Testis (tissue), 3 donors: ENCODE results near the gene ADGRG3. TPM values are rescaled to one million over a fixed set of nuclear protein-coding genes. Genes with fewer than 3 reads are reported as not detected.

Source experiments
- DNase-seq: peaks from one replicate; pipeline ENCODE4 v3.0.0-alpha.2; 2019
- H3K27ac ChIP-seq, 2 donors: fragments of 200-600 bp; sonication (generic); one replicate each; pipeline ENCODE4 v1.5.1; 2019
- H3K27me3 ChIP-seq: fragments of 200-600 bp; sonication (generic); one replicate; pipeline ENCODE4 v1.5.1; 2019
- H3K36me3 ChIP-seq: fragments of 200-600 bp; sonication (generic); one replicate; pipeline ENCODE4 v1.5.1; 2017; ENCODE audit warnings: low read depth; ENCODE audit errors: missing control alignments
- H3K4me1 ChIP-seq: fragments of 200-600 bp; sonication (generic); one replicate; pipeline ENCODE4 v1.5.1; 2019
- H3K4me3 ChIP-seq, 2 donors: fragments of 200-600 bp; sonication (generic); one replicate each; pipeline ENCODE4 v1.5.1; 2017 to 2019
- H3K9me3 ChIP-seq: fragments of 200-600 bp; sonication (generic); one replicate; pipeline ENCODE4 v1.5.1; 2017
- POLR2A ChIP-seq: fragments of 450-650 bp; IDR thresholded peaks from one replicate; pipeline ENCODE4 v1.6.1; 2017; ENCODE audit warnings: antibody characterized with exemption, mild to moderate bottlenecking, moderate library complexity
- WGBS, 2 donors: methylation state at CpG; one replicate each; pipeline ENCODE4 v1.1.5; 2018; 5-methylcytosine and 5-hydroxymethylcytosine counted together
- intact Hi-C: fragments of 100-400 bp; cut with DNase I; formaldehyde crosslinking; loops from one replicate; pipeline ENCODE4 v1.15.1; 2023; ENCODE audit warnings: low total_unique reads
- polyA plus RNA-seq: library from polyadenylated mRNA; stranded (reverse); fragments of 350-450 nt; fragmentation: Illumina TruSeq; extraction: RNeasy Lipid Tissue Mini Kit (QIAGEN cat#74804); gene quantifications from one replicate; pipeline ENCODE4 v1.2.3, GENCODE V29; 2014; ENCODE audit warnings: low read depth, low replicate concordance; ENCODE audit not compliant: insufficient read depth
- total RNA-seq, 2 donors: library from RNA; depleted of rRNA; stranded (reverse); fragments of >200 nt; gene quantifications; one replicate each; pipeline ENCODE4 v1.2.3, GENCODE V29; 2016
- TF ChIP-seq, protein P1 (sequence below), 3 experiments: fragments of 450-650 bp in 2 of 3; fragments of 200-600 bp in 1 of 3; sonication (generic) in 1 of 3; IDR thresholded peaks; one replicate each; pipeline ENCODE4 v1.5.1; 2016 to 2019; ENCODE audit warnings: antibody characterized with exemption in 3 of 3, mild to moderate bottlenecking in 2 of 3, moderate library complexity in 1 of 3

ADGRG3 gene
- total and polyA plus RNA-seq, 3 donors from 2014 or later: 0.37 to 0.82 (median 0.63) TPM

DNA sequence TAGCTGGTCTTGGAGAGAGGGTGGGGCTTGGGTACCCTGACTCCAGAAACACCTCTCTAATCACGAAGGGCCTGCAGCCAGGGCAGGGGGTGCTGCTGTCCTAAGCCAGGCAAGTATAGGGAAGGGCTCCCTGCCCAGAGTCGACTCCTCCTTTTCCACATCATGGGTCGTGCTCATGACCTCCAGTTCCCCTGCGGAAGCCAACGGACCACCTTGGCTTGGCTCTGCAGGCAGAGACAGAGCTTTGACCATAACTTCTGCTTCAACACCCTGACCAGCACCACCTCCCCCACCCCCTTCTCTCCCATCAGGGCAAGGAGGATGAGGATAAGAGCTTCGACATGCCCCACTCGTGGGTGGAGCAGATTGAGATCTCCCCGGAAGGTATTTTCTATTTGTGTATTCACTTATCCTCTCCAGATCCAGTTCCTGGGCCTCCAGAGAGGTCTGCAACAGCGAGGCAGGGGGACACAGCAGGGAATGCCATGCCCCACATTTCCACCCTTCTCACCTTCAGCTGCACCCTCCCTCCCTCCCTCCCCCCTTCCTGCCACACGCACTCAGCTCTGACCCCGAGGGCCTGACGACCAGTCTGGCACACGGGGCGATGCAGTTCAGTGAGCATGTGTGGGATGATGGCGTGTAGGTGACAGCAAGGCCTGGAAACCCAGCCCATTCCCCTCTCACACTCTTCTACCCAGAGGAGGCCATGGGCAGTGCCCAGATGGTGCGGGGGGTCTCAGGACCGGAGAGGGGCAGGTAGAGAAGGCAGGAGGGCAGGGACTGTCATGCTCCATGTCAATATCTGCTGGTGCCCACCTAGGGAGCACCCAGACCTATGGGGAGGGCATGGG, 53.5 kb downstream of the ADGRG3 start:
- 75 to 86% methylated on average over 14 to 17 of the region's 17 CpGs for WGBS, 2 donors
- no peaks in the 10 kb centered on the region for H3K4me1 ChIP-seq
- intact Hi-C loops: no loop called here
- no peaks in the 10 kb centered on the region for H3K27me3 ChIP-seq
- no peaks in the 10 kb centered on the region for H3K36me3 ChIP-seq
- no peaks in the 10 kb centered on the region for H3K9me3 ChIP-seq
- DNase-seq: no peak
- no peak overlapping the region for H3K4me3 ChIP-seq
- TF ChIP-seq, protein P1, sequence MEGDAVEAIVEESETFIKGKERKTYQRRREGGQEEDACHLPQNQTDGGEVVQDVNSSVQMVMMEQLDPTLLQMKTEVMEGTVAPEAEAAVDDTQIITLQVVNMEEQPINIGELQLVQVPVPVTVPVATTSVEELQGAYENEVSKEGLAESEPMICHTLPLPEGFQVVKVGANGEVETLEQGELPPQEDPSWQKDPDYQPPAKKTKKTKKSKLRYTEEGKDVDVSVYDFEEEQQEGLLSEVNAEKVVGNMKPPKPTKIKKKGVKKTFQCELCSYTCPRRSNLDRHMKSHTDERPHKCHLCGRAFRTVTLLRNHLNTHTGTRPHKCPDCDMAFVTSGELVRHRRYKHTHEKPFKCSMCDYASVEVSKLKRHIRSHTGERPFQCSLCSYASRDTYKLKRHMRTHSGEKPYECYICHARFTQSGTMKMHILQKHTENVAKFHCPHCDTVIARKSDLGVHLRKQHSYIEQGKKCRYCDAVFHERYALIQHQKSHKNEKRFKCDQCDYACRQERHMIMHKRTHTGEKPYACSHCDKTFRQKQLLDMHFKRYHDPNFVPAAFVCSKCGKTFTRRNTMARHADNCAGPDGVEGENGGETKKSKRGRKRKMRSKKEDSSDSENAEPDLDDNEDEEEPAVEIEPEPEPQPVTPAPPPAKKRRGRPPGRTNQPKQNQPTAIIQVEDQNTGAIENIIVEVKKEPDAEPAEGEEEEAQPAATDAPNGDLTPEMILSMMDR (IDR thresholded peaks at IDR 0.05): no peak
- TF ChIP-seq POLR2A: no peak
- H3K27ac ChIP-seq: no peak overlapping the region

DNA sequence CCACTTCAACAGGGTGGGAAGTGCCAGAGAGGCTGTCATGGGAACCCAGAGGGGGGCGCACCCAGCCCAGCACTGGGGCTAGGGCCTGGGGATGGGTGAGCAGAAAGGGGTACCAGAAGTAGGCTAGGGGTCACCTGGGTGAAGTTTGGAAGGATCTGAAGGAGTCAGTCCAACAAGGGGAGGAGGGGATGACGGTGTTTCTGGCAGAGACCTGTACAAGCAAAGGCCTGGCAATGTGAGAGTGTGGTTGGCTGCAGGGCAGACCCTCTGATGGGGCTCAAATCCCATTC, 54.0 kb downstream of the ADGRG3 start:
- WGBS, 2 donors: 92 to 93% methylated on average over 2 of the region's 2 CpGs
- H3K27me3 ChIP-seq: no peaks in the 10 kb centered on the region
- TF ChIP-seq, protein P1 (IDR thresholded peaks at IDR 0.05): no peak
- TF ChIP-seq POLR2A: no peak
- no peak overlapping the region for H3K4me3 ChIP-seq
- no peak for DNase-seq
- no peak overlapping the region for H3K27ac ChIP-seq
- intact Hi-C loops: no loop called here
- H3K9me3 ChIP-seq: no peaks in the 10 kb centered on the region
- H3K36me3 ChIP-seq: no peaks in the 10 kb centered on the region
- no peaks in the 10 kb centered on the region for H3K4me1 ChIP-seq

DNA sequence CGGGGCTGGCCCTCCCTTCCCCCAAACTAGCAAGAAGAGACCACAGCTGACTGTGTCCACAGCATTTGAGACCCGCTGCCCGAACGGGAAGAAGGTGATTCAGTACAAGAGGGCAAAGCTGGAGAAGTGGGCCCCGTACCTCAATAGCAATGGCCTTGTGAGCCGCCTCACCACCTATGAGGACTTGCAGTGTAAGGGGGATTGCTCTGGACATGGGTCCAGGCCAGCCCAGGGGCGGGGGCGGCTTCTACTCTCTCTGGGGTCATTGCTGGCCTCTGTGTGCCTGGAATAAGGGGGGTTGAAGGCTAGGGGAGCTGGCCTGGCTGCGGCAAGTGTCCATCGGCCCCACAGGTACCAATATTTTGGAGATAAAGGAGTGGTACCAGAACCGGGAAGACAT, 54.5 kb downstream of the ADGRG3 start:
- Histone ChIP-seq H3K4me3 (no peak overlapping the region), H3K36me3 (no peaks in the 10 kb centered on the region), H3K9me3 (no peaks in the 10 kb centered on the region), H3K27me3 (no peaks in the 10 kb centered on the region), H3K4me1 (no peaks in the 10 kb centered on the region), H3K27ac (no peak overlapping the region)
- 73 to 87% methylated on average over 5 to 11 of the region's 11 CpGs for WGBS, 2 donors
- intact Hi-C loops: no loop called here
- no peak for TF ChIP-seq POLR2A
- TF ChIP-seq, protein P1 (IDR thresholded peaks at IDR 0.05): no peak
- no peak for DNase-seq

DNA sequence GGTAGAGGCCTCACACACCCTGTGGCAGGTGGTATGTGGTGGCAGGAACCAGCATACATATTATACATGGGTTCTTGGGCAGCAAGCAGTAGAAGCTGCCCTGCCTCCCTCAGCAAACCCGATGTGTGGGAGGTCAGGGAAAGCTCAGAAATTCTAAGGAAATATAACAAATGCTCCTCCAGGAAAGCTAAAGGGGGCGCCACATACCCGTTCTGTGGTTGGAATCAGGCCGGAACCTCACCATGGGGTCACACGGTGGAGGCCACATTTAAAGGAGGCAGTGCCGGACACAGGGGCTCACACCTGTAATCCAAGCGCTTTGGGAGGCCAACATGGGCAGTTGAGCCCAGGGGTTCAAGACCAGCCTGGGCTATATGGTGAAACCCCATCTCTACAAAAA, 55.1 kb downstream of the ADGRG3 start:
- intact Hi-C loops: no loop called here
- DNase-seq: no peak
- TF ChIP-seq, protein P1 (IDR thresholded peaks at IDR 0.05): no peak
- WGBS, 2 donors: 68 to 83% methylated on average over 6 to 7 of the region's 7 CpGs
- Histone ChIP-seq H3K36me3 (no peaks in the 10 kb centered on the region), H3K4me3 (no peak overlapping the region), H3K27me3 (no peaks in the 10 kb centered on the region), H3K9me3 (no peaks in the 10 kb centered on the region), H3K4me1 (no peaks in the 10 kb centered on the region), H3K27ac (no peak overlapping the region)

DNA sequence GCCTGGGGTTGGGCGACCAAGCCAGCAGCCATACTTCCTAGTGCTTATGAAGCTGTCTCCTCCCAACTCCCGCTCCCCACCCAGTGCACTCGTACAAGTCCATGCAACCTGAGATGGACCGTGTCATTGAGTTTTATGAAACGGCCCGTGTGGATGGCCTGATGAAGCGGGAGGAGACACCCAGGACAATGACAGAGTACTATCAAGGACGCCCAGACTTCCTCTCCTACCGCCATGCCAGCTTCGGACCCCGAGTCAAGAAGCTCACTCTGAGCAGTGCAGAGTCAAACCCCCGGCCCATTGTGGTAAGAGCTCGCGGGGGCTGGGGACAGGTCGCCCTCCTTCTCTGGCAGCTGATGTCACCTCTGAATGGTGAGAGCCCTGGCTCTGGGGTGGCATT, 56.4 kb downstream of the ADGRG3 start:
- Histone ChIP-seq H3K36me3 (no peaks in the 10 kb centered on the region), H3K4me3 (no peak overlapping the region), H3K27ac (no peak overlapping the region), H3K9me3 (no peaks in the 10 kb centered on the region), H3K27me3 (no peaks in the 10 kb centered on the region), H3K4me1 (no peaks in the 10 kb centered on the region)
- DNase-seq: no peak
- TF ChIP-seq, protein P1 (IDR thresholded peaks at IDR 0.05): no peak
- no peak for TF ChIP-seq POLR2A
- WGBS, 2 donors: 80 to 84% methylated on average over 11 to 15 of the region's 15 CpGs
- intact Hi-C loops: no loop called here
